Mesothelial cell of epicardium (in vitro differentiated cells): ENCODE results near the gene C11orf52. TPM values are rescaled to one million over a fixed set of nuclear protein-coding genes. Genes with fewer than 3 reads are reported as not detected.

Experiments
- DNase-seq, 2 experiments: peaks; one replicate each; pipeline ENCODE4 v3.0.0; 2021; ENCODE audit warnings: low spot score in 2 of 2; ENCODE audit not compliant: unreplicated experiment in 2 of 2
- H3K27ac Mint-ChIP-seq: 2 replicates; pipeline ENCODE4 v1.8.0; 2021; ENCODE audit warnings: mixed read lengths
- H3K27me3 Mint-ChIP-seq: 2 replicates; pipeline ENCODE4 v1.8.0; 2021; ENCODE audit warnings: low read depth, mixed read lengths
- H3K36me3 Mint-ChIP-seq: 2 replicates; pipeline ENCODE4 v1.8.0; 2021; ENCODE audit warnings: mixed read lengths
- H3K4me1 Mint-ChIP-seq: 2 replicates; pipeline ENCODE4 v1.8.0; 2021; ENCODE audit warnings: mixed read lengths
- H3K4me3 Mint-ChIP-seq: 2 replicates; pipeline ENCODE4 v1.8.0; 2021; ENCODE audit warnings: mild to moderate bottlenecking, moderate library complexity, mixed read lengths
- H3K9me3 Mint-ChIP-seq: 2 replicates; pipeline ENCODE4 v1.8.0; 2021; ENCODE audit warnings: mixed read lengths
- CTCF ChIP-seq: fragments of 200-600 bp; sonication (generic); IDR thresholded peaks from one replicate; pipeline ENCODE4 v1.5.0; 2021; ENCODE audit warnings: antibody characterized with exemption; ENCODE audit not compliant: unreplicated experiment
- total RNA-seq: library from RNA; stranded (reverse); gene quantifications from 3 replicates; pipeline ENCODE4 v1.2.1, GENCODE V29; 2021

Gene C11orf52
- total RNA-seq, 1 donor from 2014 or later = 7.9 TPM

- DNase-seq = no peak
- Mint-ChIP-seq H3K4me1 (peaks cover 19% of the 10 kb centered on the region), H3K27ac (no peak overlapping the region), H3K9me3 (no peaks in the 10 kb centered on the region), H3K36me3 (no peaks in the 10 kb centered on the region), H3K4me3 (no peak overlapping the region), H3K27me3 (peaks cover 4% of the 10 kb centered on the region)
- TF ChIP-seq CTCF = no peak
These were observed 1.9 kb upstream of the C11orf52 start for GRCh38 chr11:111916768-111917167.

- H3K9me3 Mint-ChIP-seq = no peaks in the 10 kb centered on the region
- no peak for DNase-seq
- H3K4me1 Mint-ChIP-seq = peaks cover 14% of the 10 kb centered on the region
- no peak overlapping the region for H3K27ac Mint-ChIP-seq
- peaks cover 4% of the 10 kb centered on the region for H3K27me3 Mint-ChIP-seq
- TF ChIP-seq CTCF = no peak
- H3K4me3 Mint-ChIP-seq = no peak overlapping the region
- no peaks in the 10 kb centered on the region for H3K36me3 Mint-ChIP-seq
These were observed 1.4 kb upstream of the C11orf52 start for GRCh38 chr11:111917312-111917711.

DNA sequence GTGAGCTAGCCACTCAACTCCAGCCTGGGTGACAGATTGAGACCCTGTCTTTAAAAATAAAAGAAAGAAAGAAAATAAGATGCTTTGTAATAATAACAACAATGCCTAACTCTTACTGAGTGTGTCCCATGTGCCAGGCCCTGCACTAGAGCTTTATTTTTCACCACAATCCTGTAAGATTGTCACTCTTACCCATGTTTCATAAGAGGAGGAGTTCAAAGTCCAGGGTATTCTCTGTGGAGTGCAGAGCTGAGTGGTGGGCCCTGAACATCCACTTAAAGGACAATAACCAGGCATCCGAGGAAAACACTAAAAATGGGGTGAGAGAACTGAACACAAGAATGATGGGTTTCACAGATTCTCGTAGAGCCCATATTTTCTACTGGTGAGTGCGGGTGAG is 925 bp upstream of the C11orf52 start:
- Mint-ChIP-seq H3K36me3 (no peaks in the 10 kb centered on the region), H3K27ac (peak overlapping the region; percentile 96), H3K27me3 (peaks cover 4% of the 10 kb centered on the region), H3K4me3 (no peak overlapping the region), H3K9me3 (no peaks in the 10 kb centered on the region), H3K4me1 (peaks cover 15% of the 10 kb centered on the region)
- no peak for DNase-seq
- no peak for TF ChIP-seq CTCF

DNA sequence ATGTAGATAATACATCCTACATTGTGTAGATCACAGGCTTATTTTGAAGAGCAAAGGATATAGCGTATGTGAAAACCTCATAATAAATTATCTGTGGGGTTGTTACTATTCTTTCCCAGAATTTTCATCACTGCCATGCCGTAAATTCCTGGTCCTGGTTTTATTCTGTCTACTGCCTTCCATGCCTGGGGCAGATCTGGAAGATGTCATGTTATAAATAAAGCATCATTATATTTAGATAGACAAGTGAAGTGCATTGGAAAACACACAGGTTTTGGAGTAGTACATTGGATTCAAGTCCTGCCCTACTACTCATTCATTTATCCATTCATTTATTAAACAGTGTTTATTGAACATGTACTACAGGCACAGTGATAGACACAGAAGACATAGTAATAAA is 2.2 kb downstream of the C11orf52 start:
- TF ChIP-seq CTCF = no peak
- DNase-seq = no peak
- Mint-ChIP-seq H3K36me3 (no peaks in the 10 kb centered on the region), H3K4me3 (no peak overlapping the region), H3K4me1 (peaks cover 34% of the 10 kb centered on the region), H3K9me3 (no peaks in the 10 kb centered on the region), H3K27ac (no peak overlapping the region), H3K27me3 (peaks cover 2% of the 10 kb centered on the region)

- Mint-ChIP-seq H3K9me3 (no peaks in the 10 kb centered on the region), H3K4me3 (no peak overlapping the region), H3K4me1 (peaks cover 40% of the 10 kb centered on the region), H3K27ac (no peak overlapping the region), H3K27me3 (no peaks in the 10 kb centered on the region), H3K36me3 (no peaks in the 10 kb centered on the region)
- DNase-seq = no peak
- TF ChIP-seq CTCF = no peak
These were observed 3.0 kb downstream of the C11orf52 start for GRCh38 chr11:111921541-111922230.
